Measurements from ENCODE around the gene SUMF1.

DNA sequence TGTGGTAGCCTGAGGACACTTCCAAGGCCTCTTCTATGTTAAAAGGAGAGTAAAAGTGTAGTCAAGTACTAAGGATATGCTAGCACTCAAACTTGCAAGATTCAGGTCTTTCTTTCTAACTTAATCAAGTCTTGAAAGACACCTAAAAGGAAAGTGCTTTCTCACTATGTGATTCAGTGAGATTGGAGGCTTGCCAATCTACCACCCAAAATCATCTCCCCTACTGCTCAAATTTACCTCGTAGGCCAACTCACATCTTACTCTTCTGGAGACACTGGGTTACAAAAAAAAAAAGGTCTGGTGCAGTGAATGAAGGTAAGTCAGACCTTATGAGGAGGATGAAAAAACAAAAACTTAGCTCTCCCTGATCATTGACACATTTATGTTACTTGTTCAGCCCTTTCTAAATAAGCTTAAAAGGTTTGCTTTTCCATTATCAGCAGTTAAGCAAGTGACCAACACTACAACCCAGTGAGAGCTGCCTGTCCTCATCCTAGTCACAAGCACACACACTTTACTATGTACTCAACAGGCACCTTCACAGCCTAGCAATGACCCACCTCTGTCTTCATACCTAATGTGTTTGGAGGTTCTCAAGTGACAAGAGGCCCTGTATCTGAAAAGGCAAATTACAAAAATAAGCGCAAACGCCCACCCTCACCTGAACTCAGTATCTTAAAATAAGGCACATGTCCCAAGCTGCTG, 19.6 kb downstream of the SUMF1 start:
- TF ChIP-seq GRHL1 (CRISPR knock-in tag; conservative IDR thresholded peaks at IDR 0.05) (no peak), CREB1 (IDR thresholded peaks at IDR 0.05) (no peak), CREB1 (CRISPR knock-in tag; IDR thresholded peaks at IDR 0.05) (no peak), HOXA7 (CRISPR knock-in tag; IDR thresholded peaks at IDR 0.05) (no peak), ZNF333 (CRISPR knock-in tag; IDR thresholded peaks at IDR 0.05; ENCODE audit: borderline replicate concordance) (no peak), EZH2 (conservative IDR thresholded peaks at IDR 0.05; ENCODE audit: low read depth, low read length) (no peak), ZKSCAN1 (IDR thresholded peaks at IDR 0.05; ENCODE audit: low read length) (no peak), GABPA (IDR thresholded peaks at IDR 0.05; ENCODE audit: low read depth, low read length) (no peak), GABPA (CRISPR knock-in tag; IDR thresholded peaks at IDR 0.05; ENCODE audit: low read depth) (no peak), ZFP36L2 (CRISPR knock-in tag; IDR thresholded peaks at IDR 0.05) (no peak), CHD4 (IDR thresholded peaks at IDR 0.05; ENCODE audit: borderline replicate concordance, low read length) (no peak), ZNF773 (CRISPR knock-in tag; IDR thresholded peaks at IDR 0.05; ENCODE audit: borderline replicate concordance) (no peak), MIER3 (CRISPR knock-in tag; IDR thresholded peaks at IDR 0.05; ENCODE audit: borderline replicate concordance) (no peak)
- TF ChIP-seq, protein P1, sequence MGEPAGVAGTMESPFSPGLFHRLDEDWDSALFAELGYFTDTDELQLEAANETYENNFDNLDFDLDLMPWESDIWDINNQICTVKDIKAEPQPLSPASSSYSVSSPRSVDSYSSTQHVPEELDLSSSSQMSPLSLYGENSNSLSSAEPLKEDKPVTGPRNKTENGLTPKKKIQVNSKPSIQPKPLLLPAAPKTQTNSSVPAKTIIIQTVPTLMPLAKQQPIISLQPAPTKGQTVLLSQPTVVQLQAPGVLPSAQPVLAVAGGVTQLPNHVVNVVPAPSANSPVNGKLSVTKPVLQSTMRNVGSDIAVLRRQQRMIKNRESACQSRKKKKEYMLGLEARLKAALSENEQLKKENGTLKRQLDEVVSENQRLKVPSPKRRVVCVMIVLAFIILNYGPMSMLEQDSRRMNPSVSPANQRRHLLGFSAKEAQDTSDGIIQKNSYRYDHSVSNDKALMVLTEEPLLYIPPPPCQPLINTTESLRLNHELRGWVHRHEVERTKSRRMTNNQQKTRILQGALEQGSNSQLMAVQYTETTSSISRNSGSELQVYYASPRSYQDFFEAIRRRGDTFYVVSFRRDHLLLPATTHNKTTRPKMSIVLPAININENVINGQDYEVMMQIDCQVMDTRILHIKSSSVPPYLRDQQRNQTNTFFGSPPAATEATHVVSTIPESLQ (CRISPR knock-in tag; conservative IDR thresholded peaks at IDR 0.05), result no peak
- TF ChIP-seq, protein P2, sequence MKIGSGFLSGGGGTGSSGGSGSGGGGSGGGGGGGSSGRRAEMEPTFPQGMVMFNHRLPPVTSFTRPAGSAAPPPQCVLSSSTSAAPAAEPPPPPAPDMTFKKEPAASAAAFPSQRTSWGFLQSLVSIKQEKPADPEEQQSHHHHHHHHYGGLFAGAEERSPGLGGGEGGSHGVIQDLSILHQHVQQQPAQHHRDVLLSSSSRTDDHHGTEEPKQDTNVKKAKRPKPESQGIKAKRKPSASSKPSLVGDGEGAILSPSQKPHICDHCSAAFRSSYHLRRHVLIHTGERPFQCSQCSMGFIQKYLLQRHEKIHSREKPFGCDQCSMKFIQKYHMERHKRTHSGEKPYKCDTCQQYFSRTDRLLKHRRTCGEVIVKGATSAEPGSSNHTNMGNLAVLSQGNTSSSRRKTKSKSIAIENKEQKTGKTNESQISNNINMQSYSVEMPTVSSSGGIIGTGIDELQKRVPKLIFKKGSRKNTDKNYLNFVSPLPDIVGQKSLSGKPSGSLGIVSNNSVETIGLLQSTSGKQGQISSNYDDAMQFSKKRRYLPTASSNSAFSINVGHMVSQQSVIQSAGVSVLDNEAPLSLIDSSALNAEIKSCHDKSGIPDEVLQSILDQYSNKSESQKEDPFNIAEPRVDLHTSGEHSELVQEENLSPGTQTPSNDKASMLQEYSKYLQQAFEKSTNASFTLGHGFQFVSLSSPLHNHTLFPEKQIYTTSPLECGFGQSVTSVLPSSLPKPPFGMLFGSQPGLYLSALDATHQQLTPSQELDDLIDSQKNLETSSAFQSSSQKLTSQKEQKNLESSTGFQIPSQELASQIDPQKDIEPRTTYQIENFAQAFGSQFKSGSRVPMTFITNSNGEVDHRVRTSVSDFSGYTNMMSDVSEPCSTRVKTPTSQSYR (CRISPR knock-in tag; IDR thresholded peaks at IDR 0.05; ENCODE audit: borderline replicate concordance), result no peak
- TF ChIP-seq, protein P3, sequence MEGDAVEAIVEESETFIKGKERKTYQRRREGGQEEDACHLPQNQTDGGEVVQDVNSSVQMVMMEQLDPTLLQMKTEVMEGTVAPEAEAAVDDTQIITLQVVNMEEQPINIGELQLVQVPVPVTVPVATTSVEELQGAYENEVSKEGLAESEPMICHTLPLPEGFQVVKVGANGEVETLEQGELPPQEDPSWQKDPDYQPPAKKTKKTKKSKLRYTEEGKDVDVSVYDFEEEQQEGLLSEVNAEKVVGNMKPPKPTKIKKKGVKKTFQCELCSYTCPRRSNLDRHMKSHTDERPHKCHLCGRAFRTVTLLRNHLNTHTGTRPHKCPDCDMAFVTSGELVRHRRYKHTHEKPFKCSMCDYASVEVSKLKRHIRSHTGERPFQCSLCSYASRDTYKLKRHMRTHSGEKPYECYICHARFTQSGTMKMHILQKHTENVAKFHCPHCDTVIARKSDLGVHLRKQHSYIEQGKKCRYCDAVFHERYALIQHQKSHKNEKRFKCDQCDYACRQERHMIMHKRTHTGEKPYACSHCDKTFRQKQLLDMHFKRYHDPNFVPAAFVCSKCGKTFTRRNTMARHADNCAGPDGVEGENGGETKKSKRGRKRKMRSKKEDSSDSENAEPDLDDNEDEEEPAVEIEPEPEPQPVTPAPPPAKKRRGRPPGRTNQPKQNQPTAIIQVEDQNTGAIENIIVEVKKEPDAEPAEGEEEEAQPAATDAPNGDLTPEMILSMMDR (CRISPR knock-in tag; IDR thresholded peaks at IDR 0.05), result no peak
